Measurements from ENCODE around the gene ZNF217.
"Not testable (repeated sequence)": the region's sequence is repeated elsewhere in the genome, so short reads cannot be mapped to it uniquely, and the experiment has no call there.

The ZNF217 gene

DNA sequence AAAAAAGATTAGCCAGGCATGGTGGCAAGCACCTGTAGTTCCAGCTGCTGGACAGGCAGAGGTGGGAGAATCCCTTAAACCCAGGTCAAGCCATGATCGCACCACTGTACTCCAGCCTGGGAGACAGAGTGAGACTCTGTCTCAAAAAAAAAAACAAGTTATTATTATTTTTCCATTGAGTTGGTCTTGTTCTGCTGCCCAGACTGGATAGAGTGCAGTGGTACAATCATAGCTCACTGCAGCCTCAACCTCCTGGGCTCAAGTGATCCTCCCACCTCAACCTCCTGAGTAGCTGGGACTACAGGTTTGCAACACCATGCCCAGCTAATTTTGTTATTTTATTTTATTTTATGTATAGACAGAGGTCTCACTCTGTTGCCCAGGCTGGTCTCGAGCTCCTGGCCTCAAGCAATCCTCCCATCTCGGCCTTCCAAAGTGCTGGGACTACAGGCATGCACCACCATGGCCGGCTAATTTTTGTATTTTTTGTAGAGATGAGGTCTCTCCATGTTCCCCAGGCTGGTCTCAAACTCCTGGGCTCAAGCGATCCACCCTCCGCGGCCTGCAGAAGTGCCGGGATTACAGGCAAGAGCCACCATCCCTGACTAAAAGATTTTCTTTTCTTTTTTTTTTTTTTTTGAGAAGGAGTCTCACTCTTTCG is 31.4 kb downstream of the ZNF217 start:
- not testable (repeated sequence) for DNase-seq

- no peak for DNase-seq
These were observed 32.1 kb downstream of the ZNF217 start for GRCh38 chr20:53561505-53561904.

DNA sequence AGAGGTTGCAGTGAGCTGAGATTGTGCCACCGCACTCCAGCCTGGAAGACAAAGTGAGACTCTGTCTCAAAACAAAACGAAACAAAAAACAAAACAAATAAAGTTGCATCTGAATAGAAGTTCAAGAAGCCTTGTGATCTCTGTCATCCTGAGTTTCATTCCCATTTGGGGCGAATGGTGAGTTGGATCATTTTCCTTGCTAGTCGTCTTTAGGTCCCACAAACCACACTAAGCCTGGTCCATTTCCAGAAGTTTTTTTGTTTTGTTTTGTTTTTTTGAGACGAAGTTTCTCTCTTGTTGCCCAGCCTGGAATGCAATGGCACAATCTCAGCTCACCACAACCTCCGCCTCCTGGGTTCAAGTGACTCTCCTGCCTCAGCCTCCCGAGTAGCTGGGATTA is 33.8 kb downstream of the ZNF217 start:
- DNase-seq, result no peak

GRCh38 chr20:53557130-53557529 is 36.5 kb downstream of the ZNF217 start:
- DNase-seq, result no peak

DNA sequence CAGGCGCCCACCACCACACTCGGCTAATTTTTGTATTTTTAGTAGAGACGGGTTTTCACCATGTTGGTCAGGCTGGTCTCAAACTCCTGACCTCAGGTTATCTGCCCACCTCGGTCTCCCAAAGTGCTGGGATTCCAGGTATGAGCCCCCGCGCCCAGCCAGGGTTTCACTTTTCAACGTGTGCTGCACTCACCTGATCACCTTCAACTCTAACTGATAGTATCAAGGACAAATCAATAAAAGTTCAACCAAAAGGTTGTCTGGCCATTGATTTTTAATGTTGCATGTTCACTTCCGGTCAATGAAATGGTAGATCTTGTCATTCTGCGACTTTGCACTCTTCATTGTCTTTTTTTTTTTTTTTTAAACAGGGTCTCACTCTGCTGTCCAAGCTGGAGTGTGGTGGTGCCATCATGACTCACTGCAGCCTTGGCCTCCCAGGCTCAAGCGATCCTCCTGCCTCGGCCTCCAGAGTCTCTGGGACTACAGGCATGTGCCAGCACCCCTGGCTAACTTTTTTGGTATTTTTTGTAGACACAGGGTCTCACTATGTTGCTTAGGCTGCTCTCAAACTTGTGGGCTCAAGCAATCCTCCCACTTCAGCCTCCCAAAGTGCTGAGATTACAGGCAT is 37.3 kb downstream of the ZNF217 start:
- DNase-seq, result no peak

GRCh38 chr20:53555816-53556215 is 37.8 kb downstream of the ZNF217 start:
- no peak for DNase-seq

GRCh38 chr20:53555081-53555480 is 38.6 kb downstream of the ZNF217 start:
- DNase-seq, result no peak

DNA sequence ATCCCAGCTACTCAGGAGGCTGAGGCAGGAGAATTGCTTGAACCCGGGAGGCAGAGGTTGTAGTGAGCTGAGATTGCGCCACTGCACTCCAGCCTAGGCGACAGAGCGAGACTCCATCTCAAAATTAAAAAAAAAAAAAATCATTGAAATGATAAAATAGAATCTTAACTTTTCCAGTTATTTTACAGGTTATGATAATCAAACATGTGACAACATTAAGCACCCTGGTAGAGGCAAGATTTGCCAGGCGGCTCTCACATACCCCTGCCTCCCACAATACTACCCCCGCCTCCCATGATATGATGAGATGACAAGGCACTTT is 41.1 kb downstream of the ZNF217 start:
- DNase-seq, result not testable (repeated sequence)

DNA sequence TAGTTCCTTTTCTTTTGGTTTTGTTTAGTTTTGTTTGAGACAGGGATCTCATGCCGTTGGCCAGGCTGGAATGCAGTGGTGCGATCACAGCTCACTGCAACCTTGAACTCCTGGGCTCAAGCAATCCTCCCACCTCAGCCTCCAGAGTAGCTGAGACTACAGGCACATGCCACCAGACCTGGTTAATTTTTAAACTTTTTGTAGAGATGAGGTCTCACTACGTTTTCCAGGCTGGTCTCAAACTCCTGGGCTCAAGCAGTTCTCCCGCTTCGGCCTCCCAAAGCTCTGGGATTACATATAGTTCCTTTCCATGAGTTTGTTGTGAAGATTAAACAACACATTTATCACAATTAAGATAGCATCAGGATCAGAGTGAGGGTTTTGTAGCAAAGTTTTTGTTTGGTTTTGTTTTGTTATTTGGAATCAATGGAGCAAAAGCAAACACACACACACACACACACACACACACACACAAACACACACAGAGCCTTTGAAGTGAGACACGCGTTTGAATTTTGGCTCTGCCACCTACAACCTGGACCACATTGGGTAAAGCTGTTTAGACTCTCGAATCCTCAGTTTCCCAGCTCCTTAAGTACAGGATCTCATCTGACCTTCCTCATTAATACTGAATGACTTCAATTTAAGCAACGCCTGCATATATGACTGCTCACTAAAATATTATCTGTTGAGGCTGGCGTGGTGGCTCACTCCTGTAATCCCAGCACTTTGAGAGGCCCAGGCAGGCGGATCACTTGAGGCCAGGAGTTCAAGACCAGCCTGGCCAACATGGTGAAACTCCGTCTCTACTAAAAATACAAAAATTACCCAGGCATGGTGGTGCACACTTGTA is 41.7 kb downstream of the ZNF217 start:
- DNase-seq, result not testable (repeated sequence)

DNA sequence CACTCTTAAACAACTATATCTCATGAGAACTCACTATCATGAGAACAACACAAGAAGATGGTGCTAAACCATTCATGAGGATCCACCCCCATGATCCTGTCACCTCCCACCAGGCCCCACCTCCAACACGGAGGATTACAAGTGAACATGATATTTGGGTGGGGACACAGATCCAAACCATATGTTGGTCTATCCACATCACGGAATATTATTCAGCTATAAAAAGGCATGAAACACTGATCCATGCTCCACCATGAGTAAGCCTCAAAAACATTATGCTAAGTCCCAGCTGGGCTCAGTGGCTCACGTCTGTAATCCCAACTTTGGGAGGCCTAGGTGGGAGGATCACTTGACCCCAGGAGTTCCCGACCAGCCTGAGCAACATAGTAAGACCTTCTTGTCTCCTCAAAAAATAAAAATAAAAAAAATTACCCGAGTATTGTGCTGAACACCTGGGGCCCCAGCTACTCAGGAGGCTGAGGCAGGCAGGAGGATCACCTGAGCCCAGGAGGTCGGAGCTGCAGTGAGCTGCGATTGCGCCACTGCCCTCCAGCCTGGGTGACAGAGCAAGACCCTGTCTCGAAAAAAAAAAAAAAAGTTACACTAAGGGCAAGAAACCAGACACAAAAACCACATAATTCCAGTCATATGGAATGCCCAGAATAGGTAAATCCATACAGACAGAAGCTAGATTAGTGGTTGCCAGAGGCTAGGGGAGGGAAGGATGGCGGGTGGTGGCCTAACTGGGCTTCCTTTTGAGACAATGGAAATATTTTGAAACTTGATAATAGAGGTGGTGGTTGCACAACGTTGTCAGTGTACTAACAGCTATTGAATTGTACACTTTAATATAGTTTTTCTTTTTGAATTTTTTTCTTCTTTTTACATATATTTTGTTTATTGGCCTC is 43.1 kb downstream of the ZNF217 start:
- DNase-seq, result no peak

- DNase-seq, result no peak
These were observed 45.9 kb downstream of the ZNF217 start for GRCh38 chr20:53547664-53548239.

- DNase-seq, result no peak
These were observed 54.1 kb downstream of the ZNF217 start for GRCh38 chr20:53539516-53539915.

- DNase-seq, result not testable (repeated sequence)
These were observed 57.3 kb downstream of the ZNF217 start for GRCh38 chr20:53536382-53536781.

GRCh38 chr20:53535878-53536277 is 57.8 kb downstream of the ZNF217 start:
- DNase-seq, result no peak

DNA sequence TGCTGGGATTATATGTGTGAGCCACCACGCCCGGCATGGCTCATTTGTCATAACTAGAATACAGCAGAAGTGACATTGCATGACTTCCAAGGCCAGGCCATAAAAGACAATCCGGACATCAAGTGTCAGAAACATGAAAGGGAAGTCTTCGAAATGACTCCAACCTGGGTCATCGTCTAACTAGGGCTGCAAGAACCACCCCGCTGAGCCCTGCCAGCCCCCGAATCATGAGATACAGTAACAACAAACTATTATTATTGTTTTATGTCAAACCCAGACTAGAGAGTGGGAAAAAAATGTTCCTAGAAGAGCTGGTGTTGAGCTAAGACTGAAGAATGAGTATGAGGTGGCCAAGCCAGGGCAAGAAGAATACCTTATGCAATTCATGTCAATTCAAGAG is 59.6 kb downstream of the ZNF217 start:
- DNase-seq, result no peak

GRCh38 chr20:53533500-53533899 is 60.1 kb downstream of the ZNF217 start:
- no peak for DNase-seq

DNA sequence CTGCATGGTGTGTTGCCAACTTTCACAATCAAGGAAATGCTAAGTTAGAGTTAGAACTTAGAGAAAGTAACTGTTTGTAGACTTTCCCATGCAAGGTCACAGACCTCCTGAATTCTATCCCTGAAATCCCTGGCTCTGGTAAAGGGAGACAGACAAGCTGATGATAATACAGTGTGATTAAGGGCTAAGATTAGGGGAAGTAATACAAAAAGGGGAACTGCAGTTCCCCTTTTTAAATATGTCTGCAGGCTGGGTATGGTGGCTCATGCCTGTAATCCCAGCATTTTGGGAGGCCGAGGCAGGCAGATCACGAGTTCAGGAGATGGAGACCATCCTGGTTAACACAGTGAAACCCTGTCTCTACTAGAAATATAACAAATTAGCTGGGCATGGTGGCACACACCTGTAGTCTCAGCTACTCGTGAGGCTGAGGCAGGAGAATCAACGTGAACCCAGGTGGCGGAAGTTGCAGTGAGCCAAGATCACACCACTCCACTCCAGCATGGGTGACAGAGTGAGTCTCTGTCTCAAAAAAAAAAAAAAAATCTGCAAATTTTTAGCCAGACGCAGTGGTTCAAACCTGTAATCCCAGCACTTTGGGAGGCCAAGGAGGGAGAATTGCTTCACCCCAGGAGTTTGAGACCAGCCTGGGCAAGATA is 60.9 kb downstream of the ZNF217 start:
- not testable (repeated sequence) for DNase-seq

DNA sequence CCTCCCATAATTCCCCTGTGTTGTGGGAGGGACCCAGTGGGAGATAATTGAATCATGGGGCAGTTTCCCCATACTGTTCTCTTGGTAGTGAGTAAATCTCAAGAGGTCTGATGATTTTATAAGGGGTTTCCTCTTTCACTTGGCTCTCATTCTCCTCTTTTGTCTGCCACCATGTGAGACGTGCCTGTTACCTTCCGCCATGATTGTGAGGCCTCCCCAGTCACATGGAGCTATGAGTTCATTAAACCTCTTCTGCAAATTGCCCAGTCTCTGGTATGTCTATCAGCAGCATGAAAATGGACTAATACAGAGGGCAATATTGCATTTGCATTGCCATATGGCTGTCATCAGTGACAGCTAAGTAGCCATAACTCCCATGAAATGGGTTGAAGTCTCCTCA is 63.2 kb downstream of the ZNF217 start:
- no peak for DNase-seq

- no peak for DNase-seq
These were observed 64.0 kb downstream of the ZNF217 start for GRCh38 chr20:53529658-53530057.

GRCh38 chr20:53527196-53527595 is 66.4 kb downstream of the ZNF217 start:
- no peak for DNase-seq

GRCh38 chr20:53524589-53525312 is 68.9 kb downstream of the ZNF217 start:
- no peak for DNase-seq

All from SIG-M5 (cell line).